HG02884 (cell line): ENCODE data around the gene ZBTB46.

ENCODE experiments used
- ATAC-seq: cut with Tn5 transposase; IDR thresholded peaks from one replicate; pipeline ENCODE4 v1.9.1; 2021; ENCODE audit warnings: mild to moderate bottlenecking, moderate library complexity; ENCODE audit not compliant: unreplicated experiment

Gene ZBTB46

GRCh38 chr20:63839620-63840019 lies 8.6 kb upstream of the ZBTB46 start:
- no peak for ATAC-seq

GRCh38 chr20:63837479-63837878 lies 6.4 kb upstream of the ZBTB46 start:
- no peak for ATAC-seq

- ATAC-seq, result no peak
Measured at GRCh38 chr20:63836458-63837344, 5.6 kb upstream of the ZBTB46 start.

- no peak for ATAC-seq
Measured at GRCh38 chr20:63835021-63835858, 4.2 kb upstream of the ZBTB46 start.

GRCh38 chr20:63834491-63834880 lies 3.4 kb upstream of the ZBTB46 start:
- no peak for ATAC-seq

- no peak for ATAC-seq
Measured at GRCh38 chr20:63833776-63834490, 2.9 kb upstream of the ZBTB46 start.

- no peak for ATAC-seq
Measured at GRCh38 chr20:63831993-63832686, 1.1 kb upstream of the ZBTB46 start.

GRCh38 chr20:63831646-63831992 lies 555 bp upstream of the ZBTB46 start:
- ATAC-seq, result no peak

GRCh38 chr20:63829945-63830835 lies 874 bp downstream of the ZBTB46 start:
- ATAC-seq, result no peak

- ATAC-seq, result no peak
Measured at GRCh38 chr20:63829603-63829944, 1.5 kb downstream of the ZBTB46 start.

- ATAC-seq, result no peak
Measured at GRCh38 chr20:63828951-63829350, 2.1 kb downstream of the ZBTB46 start.

GRCh38 chr20:63828545-63828944 lies 2.5 kb downstream of the ZBTB46 start:
- ATAC-seq, result no peak

GRCh38 chr20:63828124-63828523 lies 2.9 kb downstream of the ZBTB46 start:
- ATAC-seq, result no peak

GRCh38 chr20:63826753-63827152 lies 4.3 kb downstream of the ZBTB46 start:
- ATAC-seq, result no peak

GRCh38 chr20:63825331-63826118 lies 5.5 kb downstream of the ZBTB46 start:
- no peak for ATAC-seq

- no peak for ATAC-seq
Measured at GRCh38 chr20:63823691-63824311, 7.3 kb downstream of the ZBTB46 start.

- ATAC-seq, result no peak
Measured at GRCh38 chr20:63822276-63822696, 8.8 kb downstream of the ZBTB46 start.

- ATAC-seq, result no peak
Measured at GRCh38 chr20:63821811-63822210, 9.3 kb downstream of the ZBTB46 start.
